Endothelial cell of umbilical vein (primary cell): ENCODE measurements around the gene SAMD4B. TPM values are rescaled to one million over a fixed set of nuclear protein-coding genes. Genes with fewer than 3 reads are reported as not detected.
A peak's percentile ranks its signal among the peaks of the same experiment; 100 is the strongest.
"Not testable (repeated sequence)": the region's sequence is repeated elsewhere in the genome, so short reads cannot be mapped to it uniquely, and the experiment has no call there.

ENCODE experiments used
- BruUV-seq: library from RNA; stranded (reverse); fragments of 400-500 nt; replicated peaks from 2 replicates; lab custom pipeline; 2021; lab: Mats Ljungman, UMichigan
- CTCF ChIA-PET: fragments of 300-600, 350-600 bp; sonication (Branson Sonifier 250); formaldehyde crosslinking; loops from one replicate; lab custom pipeline; 2021; ENCODE audit warnings: antibody characterized with exemption, inconsistent platforms; lab: Charles Lee
- POLR2A ChIA-PET: fragments of 300-600, 350-600 bp; sonication (Branson Sonifier 250); formaldehyde crosslinking; loops from one replicate; lab custom pipeline; 2021; ENCODE audit warnings: antibody characterized with exemption, inconsistent platforms; lab: Charles Lee
- DNase-seq: peaks from one replicate; pipeline ENCODE4 v3.0.0-alpha.2; 2011; ENCODE audit warnings: low read depth, low spot score
- FAIRE-seq: peaks from 2 replicates; lab custom pipeline; 2011; peaks lifted over from hg19 to GRCh38; lab: Jason Lieb, UNC
- H2AFZ ChIP-seq: 2 replicates; pipeline ENCODE4 v1.6.0; 2012; ENCODE audit warnings: low read depth, low read length, control low read depth, inconsistent platforms
- H3K27ac ChIP-seq: 2 replicates; pipeline ENCODE4 v1.5.1; 2011; ENCODE audit warnings: low read depth, mild to moderate bottlenecking, control low read depth, low read length, moderate library complexity; ENCODE audit not compliant: insufficient read depth
- H3K27me3 ChIP-seq, 2 experiments: 2 replicates each; pipeline versions ENCODE4 v1.6.0 to v1.6.1; 2011; ENCODE audit warnings: low read length in 2 of 2, mixed read lengths in 1 of 2; ENCODE audit not compliant: control insufficient read depth in 2 of 2, insufficient read depth in 2 of 2
- H3K36me3 ChIP-seq, 2 experiments: 2 replicates in 1 of 2; 3 replicates in 1 of 2; pipeline ENCODE4 v1.5.1; 2011; ENCODE audit warnings: low read length in 2 of 2, mild to moderate bottlenecking in 1 of 2, moderate library complexity in 1 of 2; ENCODE audit not compliant: control insufficient read depth in 2 of 2, insufficient read depth in 2 of 2; ENCODE audit errors: extremely low read depth in 1 of 2
- H3K4me1 ChIP-seq: 3 replicates; pipeline ENCODE4 v1.5.1; 2011; ENCODE audit warnings: mild to moderate bottlenecking, low read length; ENCODE audit not compliant: control insufficient read depth, insufficient read depth; ENCODE audit errors: extremely low read depth
- H3K4me2 ChIP-seq: 2 replicates; pipeline ENCODE4 v1.6.1; 2011; ENCODE audit warnings: low read length, control low read depth, mixed read lengths; ENCODE audit not compliant: insufficient read depth
- H3K4me3 ChIP-seq, 3 experiments: fragments of 200-600 bp in 1 of 3; sonication (generic), shearing (Covaris generic) in 1 of 3; replicated peaks in 1 of 3; 2 replicates each; pipeline ENCODE4 v1.5.1; 2011 to 2016; ENCODE audit warnings: control low read depth in 3 of 3, low read length in 3 of 3, mild to moderate bottlenecking in 2 of 3, inconsistent platforms in 1 of 3, low read depth in 1 of 3, moderate library complexity in 1 of 3; ENCODE audit not compliant: insufficient read depth in 1 of 3
- H3K79me2 ChIP-seq: 2 replicates; pipeline ENCODE4 v1.6.0; 2012; ENCODE audit warnings: low read length, inconsistent platforms; ENCODE audit not compliant: control insufficient read depth, insufficient read depth
- H3K9ac ChIP-seq: replicated peaks from 2 replicates; pipeline ENCODE3; 2011; ENCODE audit warnings: low read length, control low read depth; ENCODE audit not compliant: insufficient read depth; ENCODE audit errors: extremely low read depth
- H3K9me1 ChIP-seq: replicated peaks from 3 replicates; pipeline ENCODE4 v1.6.0; 2011; ENCODE audit warnings: mild to moderate bottlenecking, low read length; ENCODE audit not compliant: control insufficient read depth, insufficient read depth; ENCODE audit errors: extremely low read depth
- H3K9me3 ChIP-seq: replicated peaks from 2 replicates; pipeline ENCODE4 v1.5.1; 2012; ENCODE audit warnings: low read length, inconsistent platforms; ENCODE audit not compliant: control insufficient read depth, insufficient read depth
- H4K20me1 ChIP-seq: replicated peaks from 2 replicates; pipeline ENCODE3; 2011; ENCODE audit warnings: mild to moderate bottlenecking, low read length; ENCODE audit not compliant: control insufficient read depth, insufficient read depth; ENCODE audit errors: extremely low read depth
- POLR2A ChIP-seq: IDR thresholded peaks from 2 replicates; pipeline ENCODE4 v1.6.1; 2012; ENCODE audit warnings: low read depth, mild to moderate bottlenecking, control low read depth, low read length
- dilution Hi-C: fragments of 300-500 bp; cut with MboI; formaldehyde crosslinking; loops from one replicate; pipeline ENCODE4 v1.15.0; 2019; ENCODE audit warnings: low sequenced_read_pairs; ENCODE audit not compliant: extremely low pct_ligation_motif_present
- intact Hi-C: fragments of 100-400 bp; cut with micrococcal nuclease; formaldehyde crosslinking; loops from one replicate; pipeline ENCODE4 v1.10.0; 2022
- polyA plus RNA-seq, 4 experiments: library from polyadenylated mRNA; depleted of rRNA in 3 of 4; stranded (reverse) in 3 of 4; unstranded in 1 of 4; fragments of >200 nt; gene quantifications; 2 replicates each; pipeline versions ENCODE4 v1.2.1 to v1.2.3, GENCODE V29; 2011 to 2012; ENCODE audit warnings: missing spikeins in 1 of 4
- total RNA-seq: library from RNA; stranded (reverse); gene quantifications from 2 replicates; pipeline ENCODE4 v1.2.3, GENCODE V29; 2021
- TF ChIP-seq, protein P1 (sequence below): IDR thresholded peaks from 2 replicates; pipeline ENCODE4 v1.6.1; 2011; ENCODE audit not compliant: insufficient read depth, insufficient read length

SAMD4B gene
- total and polyA plus RNA-seq, 2 donors (not counting 3 experiments of a cell fraction or from before 2014, with no cell fraction given), result 82.1 to 84.2 TPM

DNA sequence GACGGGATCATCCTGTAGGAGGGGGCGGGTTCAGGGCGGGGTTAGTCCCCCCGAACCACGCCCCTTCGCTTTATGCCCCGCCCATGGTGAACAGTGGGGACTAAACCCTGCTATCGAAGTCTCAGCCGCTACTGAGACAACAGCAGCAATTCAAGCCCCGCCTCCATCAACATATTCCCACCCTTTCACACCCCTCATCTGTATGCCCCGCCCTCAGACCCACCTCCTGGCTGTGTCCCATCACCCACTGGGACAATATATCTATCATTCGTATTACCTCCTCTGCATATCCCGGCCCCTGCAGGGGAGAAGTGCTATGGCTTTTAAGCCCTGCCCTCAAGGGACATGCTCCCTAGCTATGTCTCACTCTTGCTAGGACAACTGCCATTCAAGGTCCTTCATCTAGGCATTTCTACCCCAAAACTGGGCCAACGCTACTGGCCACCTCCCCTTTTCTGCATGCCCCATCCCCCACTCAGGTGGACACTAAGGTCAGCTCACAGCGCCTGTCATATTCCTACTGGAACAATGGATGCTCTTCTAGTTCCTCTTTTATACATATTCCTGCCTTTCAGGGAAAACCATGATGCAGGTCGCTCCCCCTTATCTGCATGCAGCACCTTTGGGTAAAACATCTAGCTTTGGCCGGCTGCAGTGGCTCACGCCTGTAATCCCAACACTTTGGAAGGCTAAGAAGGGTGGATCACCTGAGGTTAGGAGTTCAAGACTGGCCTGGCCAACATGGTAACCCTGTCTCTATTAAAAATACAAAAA, 33.5 kb upstream of the SAMD4B start:
- H3K4me1 ChIP-seq, result no peaks in the 10 kb centered on the region
- no peak overlapping the region for H3K4me3 ChIP-seq
- H3K9me1 ChIP-seq, result no peaks in the 10 kb centered on the region
- no peaks in the 10 kb centered on the region for H3K36me3 ChIP-seq
- BruUV-seq, result no TSS peak
- intact Hi-C loops (no loop called here), dilution Hi-C loops (no loop called here)
- no peak for FAIRE-seq
- H3K9ac ChIP-seq, result no peak overlapping the region
- POLR2A ChIA-PET, result no interaction called here
- H3K79me2 ChIP-seq, result no peaks in the 10 kb centered on the region
- H2AFZ ChIP-seq, result peak overlapping the region; percentile 55
- H3K9me3 ChIP-seq, result no peaks in the 10 kb centered on the region
- no peak overlapping the region for H3K4me2 ChIP-seq
- peak; percentile 18 for DNase-seq
- CTCF ChIA-PET, result interaction anchor here (0.7 to 1.7 kb wide), 2 partner anchors 186 to 193 kb away, joined by 3 to 5 read pairs; no protein-coding TSS in a partner anchor
- no peaks in the 10 kb centered on the region for H4K20me1 ChIP-seq
- peaks cover 29 to 42% of the 10 kb centered on the region in 2 experiments for H3K27me3 ChIP-seq
- TF ChIP-seq POLR2A, result no peak
- TF ChIP-seq, protein P1, sequence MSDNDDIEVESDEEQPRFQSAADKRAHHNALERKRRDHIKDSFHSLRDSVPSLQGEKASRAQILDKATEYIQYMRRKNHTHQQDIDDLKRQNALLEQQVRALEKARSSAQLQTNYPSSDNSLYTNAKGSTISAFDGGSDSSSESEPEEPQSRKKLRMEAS, result no peak
- no peak overlapping the region for H3K27ac ChIP-seq

DNA sequence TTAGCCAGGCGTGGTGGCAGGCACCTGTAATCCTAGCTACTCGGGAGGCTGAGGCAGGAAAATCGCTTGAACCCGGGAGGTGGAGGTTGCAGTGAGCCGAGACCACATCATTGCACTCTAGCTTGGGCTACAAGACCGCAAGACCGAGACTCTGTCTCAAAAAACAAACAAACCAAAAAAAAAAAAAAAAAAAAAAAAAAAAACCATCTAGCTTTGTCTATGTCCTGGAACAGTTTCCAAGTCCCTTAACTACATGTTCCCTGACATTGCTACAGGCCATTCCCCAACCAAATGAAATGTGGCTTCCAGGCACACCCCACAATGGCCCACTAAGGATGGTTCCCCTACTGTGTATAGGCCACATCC, 32.9 kb upstream of the SAMD4B start:
- H2AFZ ChIP-seq, dilution Hi-C loops, H3K4me2 ChIP-seq, H3K9me1 ChIP-seq, DNase-seq, H3K79me2 ChIP-seq, H3K27ac ChIP-seq, H3K9ac ChIP-seq, H3K36me3 ChIP-seq, H3K9me3 ChIP-seq, FAIRE-seq, POLR2A ChIA-PET, H3K4me3 ChIP-seq, H3K4me1 ChIP-seq, intact Hi-C loops, BruUV-seq, H4K20me1 ChIP-seq: not testable (repeated sequence)
- H3K27me3 ChIP-seq, result peaks cover 26 to 38% of the 10 kb centered on the region in 2 experiments
- CTCF ChIA-PET, result interaction anchor here (1.7 kb wide), 1 partner anchor 187 kb away, joined by 5 read pairs; no protein-coding TSS in a partner anchor
